Measurements from ENCODE around the gene RAB36.

- TF ChIP-seq PKNOX1 (IDR thresholded peaks at IDR 0.05) (no peak), HDGF (IDR thresholded peaks at IDR 0.05; ENCODE audit: borderline replicate concordance) (no peak), BHLHE40 (IDR thresholded peaks at IDR 0.05; ENCODE audit: borderline replicate concordance) (no peak), FOXA1 (IDR thresholded peaks at IDR 0.05) (no peak), CTBP1 (IDR thresholded peaks at IDR 0.05; ENCODE audit: borderline replicate concordance) (no peak), SUZ12 (IDR thresholded peaks at IDR 0.05) (no peak), NFRKB (IDR thresholded peaks at IDR 0.05) (no peak), SP1 (IDR thresholded peaks at IDR 0.05) (no peak), FOXK2 (IDR thresholded peaks at IDR 0.05) (no peak), ZNF384 (IDR thresholded peaks at IDR 0.05) (no peak), L3MBTL2 (conservative IDR thresholded peaks at IDR 0.05) (no peak), ARNT (IDR thresholded peaks at IDR 0.05) (no peak), ELF4 (IDR thresholded peaks at IDR 0.05) (no peak), TARDBP (IDR thresholded peaks at IDR 0.05) (no peak)
Observed at GRCh38 chr22:23159291-23159630, 14.0 kb downstream of the RAB36 start.
